GM12873 (cell line): ENCODE measurements around the gene SYNE1.

Source experiments
- CTCF ChIP-seq: IDR thresholded peaks from 2 replicates; pipeline ENCODE4 v1.5.1; 2012; ENCODE audit warnings: low read depth, mild to moderate bottlenecking, moderate library complexity, low read length, control low read depth; ENCODE audit not compliant: insufficient read depth; ENCODE audit errors: missing control alignments

Gene SYNE1

GRCh38 chr6:152170702-152171667 is 466.2 kb downstream of the SYNE1 start:
- TF ChIP-seq CTCF = no peak

- TF ChIP-seq CTCF = no peak
Observed at GRCh38 chr6:152170313-152170701, 466.9 kb downstream of the SYNE1 start.

GRCh38 chr6:152167641-152168603 is 469.2 kb downstream of the SYNE1 start:
- TF ChIP-seq CTCF = no peak

- TF ChIP-seq CTCF = no peak
Observed at GRCh38 chr6:152166897-152167296, 470.3 kb downstream of the SYNE1 start.

- no peak for TF ChIP-seq CTCF
Observed at GRCh38 chr6:152166497-152166896, 470.7 kb downstream of the SYNE1 start.

- TF ChIP-seq CTCF = no peak
Observed at GRCh38 chr6:152164957-152165356, 472.2 kb downstream of the SYNE1 start.

- TF ChIP-seq CTCF = no peak
Observed at GRCh38 chr6:152161501-152161900, 475.7 kb downstream of the SYNE1 start.
